K562 (cell line): Measurements from ENCODE around the gene RAP1GAP2.

Source experiments
- MXI1 ChIP-seq: IDR thresholded peaks from 2 replicates; pipeline ENCODE4 v1.6.1; 2011; ENCODE audit warnings: low read depth, mild to moderate bottlenecking, improper control_type of control experiment, low read length
- TF ChIP-seq, protein P1 (sequence below): fragments of 450-650 bp; conservative IDR thresholded peaks from 2 replicates; pipeline ENCODE4 v1.6.1; 2016; ENCODE audit warnings: missing genetic modification characterization, low read depth, mild to moderate bottlenecking, missing compliant biosample characterization, moderate library complexity

- no peak for TF ChIP-seq MXI1
- TF ChIP-seq, protein P1, sequence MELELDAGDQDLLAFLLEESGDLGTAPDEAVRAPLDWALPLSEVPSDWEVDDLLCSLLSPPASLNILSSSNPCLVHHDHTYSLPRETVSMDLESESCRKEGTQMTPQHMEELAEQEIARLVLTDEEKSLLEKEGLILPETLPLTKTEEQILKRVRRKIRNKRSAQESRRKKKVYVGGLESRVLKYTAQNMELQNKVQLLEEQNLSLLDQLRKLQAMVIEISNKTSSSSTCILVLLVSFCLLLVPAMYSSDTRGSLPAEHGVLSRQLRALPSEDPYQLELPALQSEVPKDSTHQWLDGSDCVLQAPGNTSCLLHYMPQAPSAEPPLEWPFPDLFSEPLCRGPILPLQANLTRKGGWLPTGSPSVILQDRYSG (tag), result no peak
Observed at GRCh38 chr17:2961446-2961845, 165.2 kb downstream of the RAP1GAP2 start.
